ENCODE data around the gene IL1RAPL1.

- no peak for TF ChIP-seq ZFP30 (CRISPR knock-in tag; IDR thresholded peaks at IDR 0.05)
- TF ChIP-seq ZFP3 (CRISPR knock-in tag; IDR thresholded peaks at IDR 0.05): no peak
- TF ChIP-seq PPARA (CRISPR knock-in tag; IDR thresholded peaks at IDR 0.05; ENCODE audit: borderline replicate concordance): no peak
- no peak for TF ChIP-seq ESRRG (CRISPR knock-in tag; IDR thresholded peaks at IDR 0.05)
- TF ChIP-seq, protein P1, sequence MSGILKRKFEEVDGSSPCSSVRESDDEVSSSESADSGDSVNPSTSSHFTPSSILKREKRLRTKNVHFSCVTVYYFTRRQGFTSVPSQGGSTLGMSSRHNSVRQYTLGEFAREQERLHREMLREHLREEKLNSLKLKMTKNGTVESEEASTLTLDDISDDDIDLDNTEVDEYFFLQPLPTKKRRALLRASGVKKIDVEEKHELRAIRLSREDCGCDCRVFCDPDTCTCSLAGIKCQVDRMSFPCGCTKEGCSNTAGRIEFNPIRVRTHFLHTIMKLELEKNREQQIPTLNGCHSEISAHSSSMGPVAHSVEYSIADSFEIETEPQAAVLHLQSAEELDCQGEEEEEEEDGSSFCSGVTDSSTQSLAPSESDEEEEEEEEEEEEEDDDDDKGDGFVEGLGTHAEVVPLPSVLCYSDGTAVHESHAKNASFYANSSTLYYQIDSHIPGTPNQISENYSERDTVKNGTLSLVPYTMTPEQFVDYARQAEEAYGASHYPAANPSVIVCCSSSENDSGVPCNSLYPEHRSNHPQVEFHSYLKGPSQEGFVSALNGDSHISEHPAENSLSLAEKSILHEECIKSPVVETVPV (CRISPR knock-in tag; IDR thresholded peaks at IDR 0.05): no peak
- TF ChIP-seq ISL1 (CRISPR knock-in tag; IDR thresholded peaks at IDR 0.05): no peak
- TF ChIP-seq GLIS3 (CRISPR knock-in tag; IDR thresholded peaks at IDR 0.05): no peak
- no peak for TF ChIP-seq ZNF8 (CRISPR knock-in tag; IDR thresholded peaks at IDR 0.05)
- TF ChIP-seq TSHZ2 (CRISPR knock-in tag; IDR thresholded peaks at IDR 0.05): no peak
- TF ChIP-seq BACH2 (CRISPR knock-in tag; IDR thresholded peaks at IDR 0.05; ENCODE audit: borderline replicate concordance): no peak
- TF ChIP-seq ARNTL (CRISPR knock-in tag; IDR thresholded peaks at IDR 0.05; ENCODE audit: borderline replicate concordance, low read depth): no peak
These were observed 687.3 kb downstream of the IL1RAPL1 start for GRCh38 chrX:29274517-29274916.

All from SK-N-SH treated with all-trans-retinoic acid at 6 μM for 48 hours (cell line).